A549 (cell line): Measurements from ENCODE around the gene CNOT1. TPM values are rescaled to one million over a fixed set of nuclear protein-coding genes. Genes with fewer than 3 reads are reported as not detected.

Experiments
- ATAC-seq, 2 experiments: fragments of 200-7000 bp in 1 of 2; fragments of >200 bp in 1 of 2; cut with Nextera tagmentation in 1 of 2; cut with Tn5 transposase in 1 of 2; 3 replicates each; pipeline versions ENCODE4 v1.8.0 to v1.9.1; 2018 to 2020; ENCODE audit warnings: mild to moderate bottlenecking in 1 of 2, moderate library complexity in 1 of 2
- CTCF ChIA-PET: fragments of 300-600 bp; sonication (Branson Sonifier 250); formaldehyde crosslinking; extraction: SDS; loops from one replicate; lab custom pipeline; 2021; ENCODE audit warnings: antibody characterized with exemption, inconsistent platforms; lab: Yijun Ruan, JAX
- POLR2A ChIA-PET: fragments of 350-600 bp; formaldehyde crosslinking; extraction: SDS; loops from one replicate; lab custom pipeline; 2021; ENCODE audit warnings: antibody characterized with exemption, inconsistent platforms; lab: Yijun Ruan, JAX
- DNase-seq, 2 experiments: peaks; one replicate each; pipeline versions ENCODE4 v3.0.0 to v3.0.0-alpha.2; 2011 to 2016; ENCODE audit warnings: low read depth in 1 of 2, low spot score in 1 of 2
- FAIRE-seq: peaks from 2 replicates; lab custom pipeline; 2011; peaks lifted over from hg19 to GRCh38; lab: Jason Lieb, UNC
- H3K27ac ChIP-seq, 2 experiments: fragments of >200 bp; sonication (Bioruptor Twin); formaldehyde crosslinking; 3 replicates each; pipeline ENCODE4 v1.5.1; 2016 to 2017
- H3K4me1 ChIP-seq: fragments of >200 bp; sonication (Bioruptor Twin); formaldehyde crosslinking; 3 replicates; pipeline ENCODE4 v1.6.1; 2016
- H3K4me2 ChIP-seq: fragments of >200 bp; sonication (Bioruptor Twin); formaldehyde crosslinking; 3 replicates; pipeline ENCODE4 v1.6.1; 2016
- H3K4me3 ChIP-seq: fragments of >200 bp; sonication (Bioruptor Twin); formaldehyde crosslinking; 3 replicates; pipeline ENCODE4 v1.5.1; 2016
- H3K9me3 ChIP-seq: fragments of >200 bp; sonication (Bioruptor Twin); formaldehyde crosslinking; 3 replicates; pipeline ENCODE4 v1.6.1; 2016
- ATOH8 ChIP-seq: fragments of 250-450 bp; sonication (Bioruptor Pico); IDR thresholded peaks from 2 replicates; pipeline ENCODE4 v1.5.0; 2020; ENCODE audit warnings: low read depth, mild to moderate bottlenecking, moderate library complexity
- BHLHE40 ChIP-seq: IDR thresholded peaks from 2 replicates; pipeline ENCODE4 v1.6.1; 2012; ENCODE audit warnings: low read depth, low read length, inconsistent platforms
- CBX2 ChIP-seq: fragments of 200-600 bp; sonication (generic); IDR thresholded peaks from 2 replicates; pipeline ENCODE4 v1.6.1; 2016; ENCODE audit warnings: low read depth, mild to moderate bottlenecking, borderline replicate concordance
- CEBPB ChIP-seq, 2 experiments: fragments of >200 bp in 1 of 2; sonication (Bioruptor Twin) in 1 of 2; formaldehyde crosslinking in 1 of 2; IDR thresholded peaks; 2 replicates each; pipeline ENCODE4 v1.6.1; 2012 to 2016
- CHD2 ChIP-seq: fragments of 150-350 bp; IDR thresholded peaks from 2 replicates; pipeline ENCODE4 v1.6.1; 2014; ENCODE audit warnings: low read length; ENCODE audit not compliant: partially characterized antibody
- EHMT2 ChIP-seq: fragments of 200-600 bp; sonication (generic); IDR thresholded peaks from 2 replicates; pipeline ENCODE4 v1.6.1; 2016; ENCODE audit warnings: antibody characterized with exemption, low read depth, mild to moderate bottlenecking, moderate library complexity
- ESRRA ChIP-seq: fragments of 150-350 bp; IDR thresholded peaks from 2 replicates; pipeline ENCODE4 v1.6.1; 2014; ENCODE audit warnings: mild to moderate bottlenecking, low read length, borderline replicate concordance
- FOSL2 ChIP-seq, 2 experiments: fragments of 450-650 bp in 1 of 2; fragments of >200 bp in 1 of 2; sonication (Bioruptor Twin) in 1 of 2; formaldehyde crosslinking; IDR thresholded peaks; 2 replicates each; pipeline versions ENCODE4 v1.5.0 to v1.6.1; 2016 to 2020; ENCODE audit warnings: mild to moderate bottlenecking in 1 of 2, moderate library complexity in 1 of 2
- FOXS1 ChIP-seq: fragments of 250-450 bp; sonication (Bioruptor Pico); IDR thresholded peaks from 2 replicates; pipeline ENCODE4 v1.5.0; 2020; ENCODE audit warnings: mild to moderate bottlenecking, moderate library complexity
- GATA3 ChIP-seq: IDR thresholded peaks from 2 replicates; pipeline ENCODE4 v1.6.1; 2012; ENCODE audit warnings: borderline replicate concordance
- HES2 ChIP-seq: fragments of >200 bp; sonication (Bioruptor Twin); formaldehyde crosslinking; IDR thresholded peaks from 2 replicates; pipeline ENCODE4 v1.6.1; 2016
- HEYL ChIP-seq: fragments of 250-450 bp; sonication (Bioruptor Pico); IDR thresholded peaks from 2 replicates; pipeline ENCODE4 v1.8.0; 2021; ENCODE audit warnings: mild to moderate bottlenecking, moderate library complexity
- HOXB13 ChIP-seq: fragments of 250-450 bp; sonication (Bioruptor Pico); IDR thresholded peaks from 2 replicates; pipeline ENCODE4 v1.5.0; 2020; ENCODE audit warnings: low read depth, mild to moderate bottlenecking, moderate library complexity
- JUN ChIP-seq, 2 experiments: fragments of >200 bp; sonication (Bioruptor Twin); formaldehyde crosslinking; IDR thresholded peaks; 2 replicates in 1 of 2; 3 replicates in 1 of 2; pipeline ENCODE4 v1.6.1; 2016 to 2017
- JUNB ChIP-seq: fragments of >200 bp; sonication (Bioruptor Twin); formaldehyde crosslinking; IDR thresholded peaks from 2 replicates; pipeline ENCODE4 v1.6.1; 2016
- MYC ChIP-seq: IDR thresholded peaks from 2 replicates; pipeline ENCODE4 v1.6.1; 2012; ENCODE audit warnings: mild to moderate bottlenecking, inconsistent platforms, low read length, improper control_type of control experiment, borderline replicate concordance
- RAD21 ChIP-seq, 2 experiments: fragments of >200 bp in 1 of 2; sonication (Bioruptor Twin) in 1 of 2; formaldehyde crosslinking in 1 of 2; IDR thresholded peaks in 1 of 2; conservative IDR thresholded peaks in 1 of 2; 2 replicates in 1 of 2; 3 replicates in 1 of 2; pipeline ENCODE4 v1.6.1; 2012 to 2018; ENCODE audit warnings: inconsistent platforms in 1 of 2
- REST ChIP-seq: fragments of 200-600 bp; sonication (generic); IDR thresholded peaks from 2 replicates; pipeline ENCODE4 v1.6.1; 2016; ENCODE audit warnings: antibody characterized with exemption, mild to moderate bottlenecking, moderate library complexity
- RFX5 ChIP-seq: fragments of 450-650 bp; IDR thresholded peaks from 2 replicates; pipeline ENCODE4 v1.7.1; 2014; ENCODE audit warnings: antibody characterized with exemption, mild to moderate bottlenecking, moderate library complexity
- SMC3 ChIP-seq: fragments of >200 bp; sonication (Bioruptor Twin); formaldehyde crosslinking; IDR thresholded peaks from 3 replicates; pipeline ENCODE4 v1.6.1; 2018; ENCODE audit warnings: inconsistent platforms
- TFCP2L1 ChIP-seq: fragments of 250-450 bp; sonication (Bioruptor Pico); IDR thresholded peaks from 2 replicates; pipeline ENCODE4 v1.5.0; 2021; ENCODE audit warnings: mild to moderate bottlenecking
- ZFP36 ChIP-seq: fragments of 450-650 bp; IDR thresholded peaks from 2 replicates; pipeline ENCODE4 v1.6.1; 2014; ENCODE audit warnings: borderline replicate concordance; ENCODE audit not compliant: partially characterized antibody
- WGBS: methylation state at CpG from one replicate; pipeline ENCODE4 v1.1.6; 2017; ENCODE audit errors: missing lambda C conversion rate; 5-methylcytosine and 5-hydroxymethylcytosine counted together
- polyA plus RNA-seq, 4 experiments: library from polyadenylated mRNA; depleted of rRNA in 3 of 4; stranded (reverse); fragments of >200 nt; fragmentation: RNase III in 1 of 4; extraction: RNeasy Plus Mini Kit Qiagen cat#74134 plus additional on column Dnase treatment in 1 of 4; gene quantifications; 2 replicates in 3 of 4; 3 replicates in 1 of 4; pipeline ENCODE4 v1.2.3, GENCODE V29; 2011 to 2017
- TF ChIP-seq, protein P1 (sequence below): fragments of 150-350 bp; IDR thresholded peaks from 2 replicates; pipeline ENCODE4 v1.6.1; 2014; ENCODE audit warnings: low read depth, mild to moderate bottlenecking, low read length
- TF ChIP-seq, protein P2 (sequence below): fragments of >200 bp; sonication (Bioruptor Twin); formaldehyde crosslinking; IDR thresholded peaks from 3 replicates; pipeline ENCODE4 v1.5.1; 2016
- TF ChIP-seq, protein P3 (sequence below): IDR thresholded peaks from 2 replicates; pipeline ENCODE4 v1.6.1; 2012

Gene CNOT1
- polyA plus RNA-seq, 2 of the 4 experiments (the other 2 are of a cell fraction), result 119 to 226 TPM

GRCh38 chr16:58582133-58582532, 47.5 kb downstream of the CNOT1 start (continued):
- TF ChIP-seq TFCP2L1, result no peak
- TF ChIP-seq, all 56 proteins: peak for 0

DNA sequence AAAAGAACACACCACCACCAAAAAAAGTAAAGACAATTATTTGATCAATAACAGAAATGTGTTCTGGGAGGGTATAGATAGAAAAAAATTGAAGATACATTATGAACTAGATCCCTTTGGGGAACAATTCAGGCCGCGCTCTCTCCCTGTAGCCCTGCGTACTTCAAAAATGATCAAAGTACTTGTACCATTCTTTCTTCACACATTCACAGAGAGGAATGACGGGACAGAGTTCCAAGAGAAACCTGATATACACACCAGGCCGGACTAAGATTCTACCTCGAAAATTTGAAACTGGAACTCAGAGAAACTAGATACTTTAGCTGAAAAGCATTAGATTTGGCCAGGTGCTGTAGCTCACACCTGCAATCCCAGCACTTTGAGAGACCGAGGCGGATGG, 50.0 kb downstream of the CNOT1 start:
- ChIA-PET POLR2A (no interaction called here), CTCF (no interaction called here)
- WGBS, result 94% methylated on average over 8 of the region's 8 CpGs
- ATAC-seq (no peak), FAIRE-seq (no peak), DNase-seq (no peak)
- Histone ChIP-seq H3K4me2 (no peak overlapping the region), H3K27ac (no peak overlapping the region), H3K4me3 (no peak overlapping the region), H3K9me3 (no peaks in the 10 kb centered on the region), H3K4me1 (no peaks in the 10 kb centered on the region)
- no peak for TF ChIP-seq RAD21 (conservative IDR thresholded peaks at IDR 0.05 in 1 of 2, IDR thresholded peaks at IDR 0.05 in 1 of 2)
- TF ChIP-seq, protein P1, sequence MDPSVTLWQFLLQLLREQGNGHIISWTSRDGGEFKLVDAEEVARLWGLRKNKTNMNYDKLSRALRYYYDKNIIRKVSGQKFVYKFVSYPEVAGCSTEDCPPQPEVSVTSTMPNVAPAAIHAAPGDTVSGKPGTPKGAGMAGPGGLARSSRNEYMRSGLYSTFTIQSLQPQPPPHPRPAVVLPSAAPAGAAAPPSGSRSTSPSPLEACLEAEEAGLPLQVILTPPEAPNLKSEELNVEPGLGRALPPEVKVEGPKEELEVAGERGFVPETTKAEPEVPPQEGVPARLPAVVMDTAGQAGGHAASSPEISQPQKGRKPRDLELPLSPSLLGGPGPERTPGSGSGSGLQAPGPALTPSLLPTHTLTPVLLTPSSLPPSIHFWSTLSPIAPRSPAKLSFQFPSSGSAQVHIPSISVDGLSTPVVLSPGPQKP, result no peak
- TF ChIP-seq FOSL2 (IDR thresholded peaks at IDR 0.05), result no peak
- no peak for TF ChIP-seq FOSL2 (CRISPR knock-in tag; IDR thresholded peaks at IDR 0.05)
- TF ChIP-seq ATOH8 (CRISPR knock-in tag), result no peak
- no peak for TF ChIP-seq RFX5
- TF ChIP-seq, protein P2, sequence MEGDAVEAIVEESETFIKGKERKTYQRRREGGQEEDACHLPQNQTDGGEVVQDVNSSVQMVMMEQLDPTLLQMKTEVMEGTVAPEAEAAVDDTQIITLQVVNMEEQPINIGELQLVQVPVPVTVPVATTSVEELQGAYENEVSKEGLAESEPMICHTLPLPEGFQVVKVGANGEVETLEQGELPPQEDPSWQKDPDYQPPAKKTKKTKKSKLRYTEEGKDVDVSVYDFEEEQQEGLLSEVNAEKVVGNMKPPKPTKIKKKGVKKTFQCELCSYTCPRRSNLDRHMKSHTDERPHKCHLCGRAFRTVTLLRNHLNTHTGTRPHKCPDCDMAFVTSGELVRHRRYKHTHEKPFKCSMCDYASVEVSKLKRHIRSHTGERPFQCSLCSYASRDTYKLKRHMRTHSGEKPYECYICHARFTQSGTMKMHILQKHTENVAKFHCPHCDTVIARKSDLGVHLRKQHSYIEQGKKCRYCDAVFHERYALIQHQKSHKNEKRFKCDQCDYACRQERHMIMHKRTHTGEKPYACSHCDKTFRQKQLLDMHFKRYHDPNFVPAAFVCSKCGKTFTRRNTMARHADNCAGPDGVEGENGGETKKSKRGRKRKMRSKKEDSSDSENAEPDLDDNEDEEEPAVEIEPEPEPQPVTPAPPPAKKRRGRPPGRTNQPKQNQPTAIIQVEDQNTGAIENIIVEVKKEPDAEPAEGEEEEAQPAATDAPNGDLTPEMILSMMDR, result no peak
- TF ChIP-seq JUNB, result no peak
- no peak for TF ChIP-seq ZFP36
- TF ChIP-seq CHD2, result no peak
- TF ChIP-seq GATA3, result no peak
- no peak for TF ChIP-seq SMC3
- TF ChIP-seq HOXB13 (CRISPR knock-in tag), result no peak

DNA sequence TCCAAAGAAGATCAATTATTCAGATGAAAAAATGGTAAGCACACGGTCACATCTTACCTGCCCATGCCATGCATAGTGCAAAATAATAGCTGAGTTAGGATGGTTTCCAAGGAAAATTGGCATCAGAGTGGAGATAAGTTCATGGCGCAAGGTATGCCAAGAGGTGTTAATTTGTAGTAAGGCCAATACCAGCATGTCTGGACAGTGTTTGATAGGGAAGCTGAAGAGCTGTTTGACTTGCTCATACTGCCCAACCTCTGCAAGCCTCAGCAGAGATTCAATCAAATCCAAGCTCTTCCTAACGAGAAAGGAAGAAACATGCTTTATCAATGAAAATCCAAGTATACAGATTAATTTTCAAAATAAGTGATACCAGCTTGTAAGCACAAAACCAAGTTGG, 51.0 kb downstream of the CNOT1 start:
- H3K4me3 ChIP-seq, result no peak overlapping the region
- DNase-seq (no peak), ATAC-seq (no peak), FAIRE-seq (no peak)
- H3K27ac ChIP-seq, result no peak overlapping the region
- H3K4me1 ChIP-seq, result no peaks in the 10 kb centered on the region
- ChIA-PET POLR2A (no interaction called here), CTCF (interaction anchor here (0.9 to 1.9 kb wide), 5 partner anchors 11 to 177 kb away, joined by 3 to 7 read pairs (median 4); no protein-coding TSS in a partner anchor)
- no peaks in the 10 kb centered on the region for H3K9me3 ChIP-seq
- H3K4me2 ChIP-seq, result no peak overlapping the region
- WGBS, result 97% methylated on average over 3 of the region's 3 CpGs
- TF ChIP-seq, protein P3, sequence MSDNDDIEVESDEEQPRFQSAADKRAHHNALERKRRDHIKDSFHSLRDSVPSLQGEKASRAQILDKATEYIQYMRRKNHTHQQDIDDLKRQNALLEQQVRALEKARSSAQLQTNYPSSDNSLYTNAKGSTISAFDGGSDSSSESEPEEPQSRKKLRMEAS, result no peak
- no peak for TF ChIP-seq BHLHE40
- TF ChIP-seq FOSL2 (IDR thresholded peaks at IDR 0.05), result no peak
- TF ChIP-seq FOSL2 (CRISPR knock-in tag; IDR thresholded peaks at IDR 0.05), result no peak
- TF ChIP-seq CEBPB (IDR thresholded peaks at IDR 0.05), result no peak
- TF ChIP-seq FOXS1 (CRISPR knock-in tag), result no peak
- TF ChIP-seq EHMT2, result no peak
- no peak for TF ChIP-seq JUN (IDR thresholded peaks at IDR 0.05)
- no peak for TF ChIP-seq HES2
- no peak for TF ChIP-seq ESRRA
- TF ChIP-seq CHD2, result no peak
- TF ChIP-seq CBX2, result no peak
- no peak for TF ChIP-seq REST
- no peak for TF ChIP-seq HEYL
- TF ChIP-seq, protein P2, result no peak
- TF ChIP-seq MYC, result no peak
